Peyer's patch (tissue), 4 donors: Measurements from ENCODE around the gene ISG20L2.

ENCODE experiments used
- CTCF ChIP-seq, 6 experiments: fragments of 450-650 bp in 4 of 6; fragments of 200-600 bp in 2 of 6; sonication (generic) in 1 of 6; IDR thresholded peaks; one replicate each; pipeline ENCODE4 v1.5.1; 2017 to 2019; ENCODE audit warnings: antibody characterized with exemption in 6 of 6, mild to moderate bottlenecking in 3 of 6, moderate library complexity in 1 of 6
- POLR2A ChIP-seq, 2 donors: fragments of 450-650 bp; IDR thresholded peaks; one replicate each; pipeline ENCODE4 v1.5.1; 2017; ENCODE audit warnings: antibody characterized with exemption in 2 of 2, mild to moderate bottlenecking in 2 of 2, moderate library complexity in 2 of 2

GRCh38 chr1:156709031-156709430 lies 19.5 kb downstream of the ISG20L2 start:
- TF ChIP-seq CTCF (IDR thresholded peaks at IDR 0.05) = no peak
- TF ChIP-seq POLR2A (IDR thresholded peaks at IDR 0.05) = no peak
